Thyroid gland (tissue), 4 donors: Measurements from ENCODE around the gene KCTD19.

ENCODE experiments used
- CTCF ChIP-seq, 6 experiments: fragments of 200-600 bp in 3 of 6; fragments of 450-650 bp in 3 of 6; sonication (generic) in 3 of 6; IDR thresholded peaks; one replicate each; pipeline ENCODE4 v1.5.1; 2016 to 2019; ENCODE audit warnings: antibody characterized with exemption in 6 of 6, mild to moderate bottlenecking in 2 of 6, inconsistent platforms in 1 of 6, moderate library complexity in 1 of 6
- POLR2A ChIP-seq, 2 donors: fragments of 450-650 bp; IDR thresholded peaks; one replicate each; pipeline ENCODE4 v1.6.1; 2017; ENCODE audit warnings: antibody characterized with exemption in 2 of 2, mild to moderate bottlenecking in 2 of 2, moderate library complexity in 1 of 2

- TF ChIP-seq CTCF (IDR thresholded peaks at IDR 0.05) (no peak), POLR2A (IDR thresholded peaks at IDR 0.05) (no peak)
Measured at GRCh38 chr16:67242138-67242730, 84.3 kb downstream of the KCTD19 start.
